Vagina (tissue), 2 donors: ENCODE measurements around the gene DAPK3. TPM values are rescaled to one million over a fixed set of nuclear protein-coding genes. Genes with fewer than 3 reads are reported as not detected.
"Not testable (repeated sequence)": the region's sequence is repeated elsewhere in the genome, so short reads cannot be mapped to it uniquely, and the experiment has no call there.

Source experiments
- DNase-seq, 2 donors: peaks; one replicate each; pipeline ENCODE4 v3.0.0-alpha.2; 2017; ENCODE audit errors: extremely low spot score in 2 of 2
- H3K27ac ChIP-seq: fragments of 200-600 bp; sonication (generic); one replicate; pipeline ENCODE4 v1.5.1; 2019
- H3K27me3 ChIP-seq: fragments of 200-600 bp; sonication (generic); one replicate; pipeline ENCODE4 v1.5.1; 2019
- H3K36me3 ChIP-seq, 2 donors: fragments of 200-600 bp; sonication (generic); one replicate each; pipeline ENCODE4 v1.5.1; 2017 to 2019
- H3K4me1 ChIP-seq: fragments of 200-600 bp; sonication (generic); one replicate; pipeline ENCODE4 v1.5.1; 2019
- H3K4me3 ChIP-seq, 2 donors: fragments of 200-600 bp; sonication (generic); 1 replicate in 1 of 2; 2 replicates in 1 of 2; pipeline ENCODE4 v1.5.1; 2016 to 2019
- H3K9me3 ChIP-seq: fragments of 200-600 bp; sonication (generic); one replicate; pipeline ENCODE4 v1.5.1; 2019
- CTCF ChIP-seq, 3 experiments: fragments of 450-650 bp in 2 of 3; fragments of 200-600 bp in 1 of 3; sonication (generic) in 1 of 3; IDR thresholded peaks; one replicate each; pipeline ENCODE4 v1.5.1; 2017 to 2019; ENCODE audit warnings: antibody characterized with exemption in 3 of 3, mild to moderate bottlenecking in 2 of 3, moderate library complexity in 2 of 3
- POLR2A ChIP-seq, 2 donors: fragments of 450-650 bp; IDR thresholded peaks; one replicate each; pipeline ENCODE4 v1.6.1; 2017; ENCODE audit warnings: antibody characterized with exemption in 2 of 2, mild to moderate bottlenecking in 2 of 2, moderate library complexity in 2 of 2
- POLR2AphosphoS5 ChIP-seq, 2 donors: sonication (generic); formaldehyde crosslinking; IDR thresholded peaks; one replicate each; pipeline ENCODE4 v1.9.0; 2017; ENCODE audit warnings: antibody characterized with exemption in 2 of 2, mild to moderate bottlenecking in 2 of 2, low read depth in 1 of 2; ENCODE audit not compliant: insufficient read depth in 1 of 2
- intact Hi-C: fragments of 100-400 bp; cut with DNase I; formaldehyde crosslinking; loops from one replicate; pipeline ENCODE4 v1.15.1; 2023
- total RNA-seq: library from RNA; depleted of rRNA; stranded (reverse); fragments of >200 nt; gene quantifications from one replicate; pipeline ENCODE4 v1.2.3, GENCODE V29; 2016

DAPK3 gene
- total RNA-seq, 1 donor from 2014 or later: 62.4 TPM

- no peak overlapping the region for H3K4me3 ChIP-seq
- DNase-seq: no peak
- intact Hi-C loops: loop anchor here (5.0 kb wide), 1 partner anchor 52 kb away; no protein-coding TSS in a partner anchor
- H3K27ac ChIP-seq: no peak overlapping the region
- H3K9me3 ChIP-seq: no peaks in the 10 kb centered on the region
- TF ChIP-seq POLR2A (IDR thresholded peaks at IDR 0.05): no peak
- TF ChIP-seq CTCF (IDR thresholded peaks at IDR 0.05): no peak
- TF ChIP-seq POLR2AphosphoS5 (IDR thresholded peaks at IDR 0.05; ENCODE audit: insufficient read depth in 1 of 2, low read depth in 1 of 2): no peak
- peaks cover 0 to 9% of the 10 kb centered on the region in 2 donors for H3K36me3 ChIP-seq
- no peaks in the 10 kb centered on the region for H3K27me3 ChIP-seq
- peaks cover 51% of the 10 kb centered on the region for H3K4me1 ChIP-seq
Observed at GRCh38 chr19:4009990-4010807, 39.3 kb upstream of the DAPK3 start.

GRCh38 chr19:4007836-4008539 is 37.1 kb upstream of the DAPK3 start:
- Histone ChIP-seq H3K9me3 (no peaks in the 10 kb centered on the region), H3K27me3 (no peaks in the 10 kb centered on the region), H3K4me3 (peak overlapping the region; percentile 92 to 96), H3K4me1 (peaks cover 44% of the 10 kb centered on the region), H3K36me3 (peaks cover 0 to 2% of the 10 kb centered on the region in 2 donors), H3K27ac (peak overlapping the region; percentile 93)
- DNase-seq: no peak
- TF ChIP-seq CTCF (IDR thresholded peaks at IDR 0.05) (no peak), POLR2A (IDR thresholded peaks at IDR 0.05) (no peak), POLR2AphosphoS5 (IDR thresholded peaks at IDR 0.05; ENCODE audit: insufficient read depth in 1 of 2, low read depth in 1 of 2) (no peak)
- intact Hi-C loops: loop anchor here (1.0 to 5.0 kb wide), 2 partner anchors 54 to 116 kb away; partner anchors contain the start of gene MAP2K2

- Histone ChIP-seq H3K27me3 (no peaks in the 10 kb centered on the region), H3K9me3 (no peaks in the 10 kb centered on the region), H3K27ac (peak within 1 kb of the TSS; percentile 93), H3K4me1 (peaks cover 44% of the 10 kb centered on the region), H3K36me3 (no peaks in the 10 kb centered on the region), H3K4me3 (peak within 1 kb of the TSS; percentile 92 to 96)
- no peak for TF ChIP-seq POLR2A (IDR thresholded peaks at IDR 0.05)
- TF ChIP-seq CTCF (IDR thresholded peaks at IDR 0.05): no peak
- peak in 1 of 2 donors; percentile 86 for TF ChIP-seq POLR2AphosphoS5 (IDR thresholded peaks at IDR 0.05; ENCODE audit: insufficient read depth in 1 of 2, low read depth in 1 of 2)
- DNase-seq: peak in 1 of 2 donors; percentile 95
- intact Hi-C loops: loop anchor here (1.0 to 5.0 kb wide), 2 partner anchors 55 to 117 kb away; partner anchors contain the start of gene MAP2K2
Observed at GRCh38 chr19:4007021-4007835, 36.3 kb upstream of the DAPK3 start, which contains the start of gene PIAS4. TSS of gene PIAS4 (plus strand) at chr19:4007736. CDS start at chr19:4007761, 25 bp downstream.

GRCh38 chr19:4005436-4005835 is 34.5 kb upstream of the DAPK3 start:
- not testable (repeated sequence) for H3K27ac ChIP-seq, H3K27me3 ChIP-seq, H3K9me3 ChIP-seq, DNase-seq, H3K4me3 ChIP-seq, H3K36me3 ChIP-seq
- intact Hi-C loops: loop anchor here (5.0 kb wide), 1 partner anchor 57 kb away; no protein-coding TSS in a partner anchor
- peaks cover 33% of the 10 kb centered on the region for H3K4me1 ChIP-seq

- intact Hi-C loops, H3K4me1 ChIP-seq, H3K27me3 ChIP-seq, H3K27ac ChIP-seq, H3K4me3 ChIP-seq, DNase-seq, H3K36me3 ChIP-seq, H3K9me3 ChIP-seq: not testable (repeated sequence)
Observed at GRCh38 chr19:4000798-4001197, 29.9 kb upstream of the DAPK3 start.

GRCh38 chr19:3998667-3999412 is 27.9 kb upstream of the DAPK3 start:
- H3K36me3 ChIP-seq, H3K27me3 ChIP-seq, H3K9me3 ChIP-seq, H3K4me3 ChIP-seq, intact Hi-C loops, H3K27ac ChIP-seq, H3K4me1 ChIP-seq, DNase-seq: not testable (repeated sequence)
